HEK293T (cell line): Measurements from ENCODE around the gene PPP2CA.

Experiments
- CTCF ChIA-PET: fragments of 350-600 bp; formaldehyde crosslinking; extraction: SDS; loops from one replicate; lab custom pipeline; 2021; ENCODE audit warnings: antibody characterized with exemption, inconsistent platforms; lab: Yijun Ruan, JAX
- POLR2A ChIA-PET: fragments of 350-600 bp; formaldehyde crosslinking; extraction: SDS; loops from one replicate; lab custom pipeline; 2020; ENCODE audit warnings: antibody characterized with exemption, inconsistent platforms; lab: Yijun Ruan, JAX
- DNase-seq: peaks from one replicate; pipeline ENCODE4 v3.0.0; 2012; ENCODE audit warnings: mixed read lengths; ENCODE audit errors: extremely low spot score
- ARNT ChIP-seq: fragments of 450-650 bp; IDR thresholded peaks from 2 replicates; pipeline ENCODE4 v1.6.1; 2017; ENCODE audit warnings: mild to moderate bottlenecking
- BHLHE40 ChIP-seq: fragments of 450-650 bp; IDR thresholded peaks from 2 replicates; pipeline ENCODE4 v1.6.1; 2016; ENCODE audit warnings: mild to moderate bottlenecking, moderate library complexity, borderline replicate concordance
- CTBP1 ChIP-seq: fragments of 450-650 bp; IDR thresholded peaks from 2 replicates; pipeline ENCODE4 v1.6.1; 2016; ENCODE audit warnings: borderline replicate concordance
- ELF4 ChIP-seq: fragments of 450-650 bp; IDR thresholded peaks from 2 replicates; pipeline ENCODE4 v1.6.1; 2017; ENCODE audit warnings: antibody characterized with exemption
- FOXA1 ChIP-seq: fragments of 450-650 bp; IDR thresholded peaks from 2 replicates; pipeline ENCODE4 v1.6.1; 2016; ENCODE audit warnings: mild to moderate bottlenecking
- FOXK2 ChIP-seq: fragments of 450-650 bp; IDR thresholded peaks from 2 replicates; pipeline ENCODE4 v1.6.1; 2016; ENCODE audit warnings: mild to moderate bottlenecking
- FOXM1 ChIP-seq: fragments of 450-650 bp; IDR thresholded peaks from 2 replicates; pipeline ENCODE4 v1.6.1; 2017; ENCODE audit warnings: mild to moderate bottlenecking, borderline replicate concordance
- HDGF ChIP-seq: fragments of 450-650 bp; IDR thresholded peaks from 2 replicates; pipeline ENCODE4 v1.6.1; 2017; ENCODE audit warnings: antibody characterized with exemption, borderline replicate concordance
- L3MBTL2 ChIP-seq: fragments of 450-650 bp; conservative IDR thresholded peaks from 2 replicates; pipeline ENCODE4 v1.6.1; 2016; ENCODE audit warnings: mild to moderate bottlenecking
- LEF1 ChIP-seq: fragments of 450-650 bp; IDR thresholded peaks from 2 replicates; pipeline ENCODE4 v1.6.1; 2017; ENCODE audit warnings: mild to moderate bottlenecking, borderline replicate concordance
- NFRKB ChIP-seq: fragments of 450-650 bp; IDR thresholded peaks from 2 replicates; pipeline ENCODE4 v1.6.1; 2016; ENCODE audit warnings: mild to moderate bottlenecking, moderate library complexity
- SP1 ChIP-seq: fragments of 450-650 bp; IDR thresholded peaks from 2 replicates; pipeline ENCODE4 v1.6.1; 2017
- SUZ12 ChIP-seq: fragments of 450-650 bp; IDR thresholded peaks from 2 replicates; pipeline ENCODE4 v1.6.1; 2016; ENCODE audit warnings: mild to moderate bottlenecking
- TARDBP ChIP-seq: fragments of 450-650 bp; IDR thresholded peaks from 2 replicates; pipeline ENCODE4 v1.6.1; 2016
- ZNF384 ChIP-seq: fragments of 450-650 bp; IDR thresholded peaks from 2 replicates; pipeline ENCODE4 v1.6.1; 2016
- TF ChIP-seq, protein P1 (sequence below): fragments of 450-650 bp; IDR thresholded peaks from 2 replicates; pipeline ENCODE4 v1.6.1; 2016

Gene PPP2CA

DNA sequence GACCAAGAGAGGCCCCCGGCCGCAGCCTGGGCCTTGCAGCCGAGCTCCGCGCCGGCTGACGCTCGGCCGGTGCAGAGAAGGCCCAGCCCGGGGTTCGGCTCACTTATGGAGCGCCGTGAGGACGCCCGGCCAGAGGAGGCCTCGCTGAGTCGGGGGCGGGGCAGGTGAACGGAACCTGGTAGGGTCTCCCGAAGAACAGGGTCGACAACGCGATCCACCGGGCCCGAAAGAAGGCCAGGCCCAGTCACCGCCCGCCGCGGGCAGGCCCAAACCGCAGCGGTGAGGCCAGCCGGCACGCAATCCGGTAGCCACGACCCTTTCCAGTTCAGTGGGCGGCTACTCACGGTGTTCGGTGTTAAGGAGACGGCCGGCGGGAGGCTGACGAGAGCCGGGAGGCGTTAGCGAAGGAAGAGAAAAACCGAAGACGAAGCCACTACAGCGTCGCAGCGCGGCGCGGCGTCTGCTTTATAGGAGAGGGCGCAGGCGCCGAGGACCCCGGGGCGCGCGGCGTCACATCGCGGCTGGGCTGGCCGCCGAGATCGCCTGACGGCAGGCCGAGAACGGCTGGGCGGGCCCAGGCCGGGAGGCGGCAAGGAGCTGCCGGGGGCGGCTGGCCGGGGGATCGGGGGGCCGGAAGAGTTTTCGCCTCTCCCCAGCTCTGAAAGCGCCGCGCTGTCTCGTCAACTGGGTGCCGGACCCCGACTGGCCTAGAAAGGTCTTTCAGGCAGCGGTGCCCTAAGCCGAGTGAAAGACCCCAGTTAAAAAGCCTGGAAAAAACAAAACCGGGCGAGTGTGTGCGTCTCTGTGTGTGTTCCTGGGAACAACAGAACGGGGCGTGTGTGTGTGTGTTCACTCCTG, 49.1 kb downstream of the PPP2CA start, which contains the start of gene SKP1:
SKP1 (minus strand) TSS at position 440 of the 858 bp plus-strand sequence. CDS start 2,928 bp downstream, outside the sequence.
- DNase-seq = peak; percentile 79
- ChIA-PET POLR2A (interaction anchor here (0.6 to 2.6 kb wide), 22 partner anchors 9 to 193 kb away, joined by 3 to 11 read pairs (median 3); partner anchors contain the start of gene PPP2CA), CTCF (interaction anchor here (0.6 to 1.9 kb wide), 2 partner anchors 137 to 1007 kb away, joined by 4 to 6 read pairs; no protein-coding TSS in a partner anchor)
- TF ChIP-seq, protein P1, sequence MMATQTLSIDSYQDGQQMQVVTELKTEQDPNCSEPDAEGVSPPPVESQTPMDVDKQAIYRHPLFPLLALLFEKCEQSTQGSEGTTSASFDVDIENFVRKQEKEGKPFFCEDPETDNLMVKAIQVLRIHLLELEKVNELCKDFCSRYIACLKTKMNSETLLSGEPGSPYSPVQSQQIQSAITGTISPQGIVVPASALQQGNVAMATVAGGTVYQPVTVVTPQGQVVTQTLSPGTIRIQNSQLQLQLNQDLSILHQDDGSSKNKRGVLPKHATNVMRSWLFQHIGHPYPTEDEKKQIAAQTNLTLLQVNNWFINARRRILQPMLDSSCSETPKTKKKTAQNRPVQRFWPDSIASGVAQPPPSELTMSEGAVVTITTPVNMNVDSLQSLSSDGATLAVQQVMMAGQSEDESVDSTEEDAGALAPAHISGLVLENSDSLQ = no peak
- TF ChIP-seq SP1 (no peak), FOXM1 (no peak), LEF1 (no peak), ELF4 (peak; percentile 68; the same call in 1 of the 2 replicates)

DNA sequence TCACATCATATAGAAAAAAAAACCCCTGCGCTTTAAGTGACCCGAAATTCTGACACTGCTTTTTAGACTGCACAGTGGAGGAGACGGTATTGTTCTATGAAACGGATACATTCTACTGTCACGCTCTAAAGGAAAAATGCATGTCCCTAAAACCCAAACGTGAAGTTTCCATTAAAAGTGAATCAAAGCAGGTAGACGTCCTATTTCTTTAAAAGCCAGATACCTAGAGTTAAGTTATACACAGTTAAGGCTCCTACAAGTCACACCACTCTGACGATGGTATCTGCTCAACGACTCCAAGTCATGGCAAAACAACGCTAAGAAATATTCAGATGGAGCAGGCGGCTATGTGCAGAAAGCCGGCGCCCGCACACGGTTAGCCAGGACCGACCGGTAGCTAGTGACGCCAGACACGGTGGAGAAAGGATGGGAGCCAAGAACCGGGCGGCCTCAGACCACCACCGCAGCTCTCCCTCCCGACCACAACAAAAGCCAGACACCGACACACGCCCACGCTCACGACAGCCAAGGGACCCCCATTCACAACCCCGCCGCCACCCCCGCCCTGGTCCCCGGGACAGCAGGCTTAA, 49.9 kb downstream of the PPP2CA start:
- ChIA-PET CTCF (interaction anchor here (1.9 kb wide), 2 partner anchors 137 kb away, joined by 3 to 6 read pairs; no protein-coding TSS in a partner anchor), POLR2A (interaction anchor here (0.6 to 2.6 kb wide), 12 partner anchors 8 to 115 kb away, joined by 3 to 9 read pairs (median 3); partner anchors contain the start of gene PPP2CA)
- TF ChIP-seq ARNT (no peak), SUZ12 (no peak), NFRKB (no peak), SP1 (no peak), ELF4 (no peak), TARDBP (no peak), FOXA1 (no peak), BHLHE40 (no peak), ZNF384 (no peak)
- TF ChIP-seq, protein P1 = no peak
- peak; percentile 9 for DNase-seq

DNA sequence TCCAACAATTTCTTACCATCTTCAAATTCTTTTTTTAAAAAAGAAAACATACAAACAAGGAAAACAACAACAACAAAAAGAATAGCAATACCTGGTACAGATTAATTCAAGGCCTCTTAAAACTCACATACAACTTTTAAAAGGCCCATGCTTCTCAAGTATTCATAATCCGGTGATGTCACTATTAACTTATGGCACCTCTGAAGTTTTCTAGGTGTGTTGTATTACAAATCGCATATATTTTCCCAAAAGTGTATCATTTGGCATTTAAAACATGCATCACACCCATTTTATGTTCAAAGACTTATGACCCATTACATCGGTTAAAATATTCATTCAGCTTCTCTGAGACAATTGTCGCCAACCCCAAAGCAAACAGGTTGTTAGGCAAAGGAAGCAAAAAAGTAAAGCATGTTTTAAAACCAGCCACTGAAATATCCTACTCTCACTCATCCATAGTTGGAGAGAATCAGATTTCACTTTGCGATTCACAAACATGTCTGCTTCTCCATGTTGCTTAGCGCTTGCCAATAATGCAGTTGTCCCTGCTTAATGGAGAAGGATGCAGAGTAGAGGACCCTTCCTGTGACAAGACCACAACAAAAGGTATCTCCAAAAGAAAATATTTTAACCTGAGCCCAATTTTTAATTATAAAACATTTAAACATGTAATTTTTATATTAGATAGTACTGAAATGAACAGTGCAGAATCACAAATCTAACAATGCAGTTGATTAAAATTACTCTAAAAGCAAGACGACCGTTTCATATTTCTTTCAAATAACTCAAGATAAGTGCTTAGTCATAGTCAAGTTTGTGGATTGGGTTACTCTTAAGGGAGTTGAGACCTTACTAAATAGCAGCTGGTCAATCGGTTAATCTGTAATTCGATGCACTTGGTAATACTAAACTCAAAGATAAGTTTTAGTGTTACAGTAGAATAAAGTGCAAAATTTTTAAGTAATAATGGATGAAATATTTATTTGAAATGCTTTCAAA, 50.7 kb downstream of the PPP2CA start:
- DNase-seq = peak; percentile 12
- CTCF ChIA-PET = interaction anchor here (1.9 kb wide), 1 partner anchor 136 kb away, joined by 3 read pairs; no protein-coding TSS in a partner anchor
- TF ChIP-seq NFRKB (no peak), L3MBTL2 (no peak), LEF1 (no peak)
- TF ChIP-seq, protein P1 = no peak
- POLR2A ChIA-PET = interaction anchor here (0.8 to 2.6 kb wide), 4 partner anchors 17 to 116 kb away, joined by 3 to 9 read pairs (median 5); partner anchors contain the start of gene PPP2CA

DNA sequence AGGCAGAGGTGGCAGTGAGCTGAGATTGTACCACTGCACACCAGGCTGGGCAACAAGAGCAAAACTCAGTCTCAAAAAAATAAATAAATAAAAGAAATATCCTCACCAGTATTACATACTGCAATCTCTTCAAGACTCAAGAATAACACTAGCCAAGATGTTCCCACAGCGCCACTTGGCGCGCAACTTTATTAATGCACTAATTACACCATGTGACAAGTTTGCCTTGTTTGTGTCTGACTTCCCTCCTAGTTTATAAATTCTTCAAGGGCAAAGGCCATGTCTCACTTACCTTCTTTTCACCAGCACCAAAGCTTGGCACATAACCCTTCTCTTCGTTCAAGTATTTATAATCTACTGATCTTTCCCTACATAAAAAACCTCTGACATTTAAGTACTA, 53.9 kb downstream of the PPP2CA start:
- DNase-seq = no peak

DNA sequence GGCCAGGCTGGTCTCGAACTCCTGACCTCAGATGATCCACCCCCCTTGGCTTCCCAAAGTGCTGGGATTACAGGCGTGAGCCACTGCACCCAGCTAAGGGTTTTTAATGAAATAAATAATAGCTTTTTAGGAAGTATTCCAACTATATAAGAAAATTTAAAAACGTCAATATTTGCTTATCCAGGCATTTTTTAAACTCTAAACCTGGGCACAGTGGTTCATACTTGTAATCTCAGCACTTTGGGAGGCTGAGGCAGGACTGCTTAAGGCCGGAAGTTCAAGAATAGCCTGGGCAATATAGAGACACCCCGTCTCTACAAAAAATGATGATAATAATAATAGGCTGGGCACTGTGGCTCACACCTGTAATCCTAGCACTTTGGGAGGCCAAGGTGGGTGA, 63.3 kb downstream of the PPP2CA start:
- ChIA-PET CTCF (no interaction called here), POLR2A (no interaction called here)
- DNase-seq = no peak
- TF ChIP-seq ELF4 = no peak
- TF ChIP-seq ARNT = no peak
- no peak for TF ChIP-seq LEF1
- TF ChIP-seq, protein P1 = no peak
- TF ChIP-seq HDGF = no peak
- no peak for TF ChIP-seq CTBP1
- TF ChIP-seq L3MBTL2 = no peak
- TF ChIP-seq TARDBP = no peak
- no peak for TF ChIP-seq FOXK2
- TF ChIP-seq SUZ12 = no peak
- TF ChIP-seq BHLHE40 = no peak
- TF ChIP-seq SP1 = no peak
- no peak for TF ChIP-seq NFRKB

More for the DNA sequence above, 53.9 kb downstream of the PPP2CA start:
- POLR2A ChIA-PET = no interaction called here
- TF ChIP-seq ZNF384 = no peak
- TF ChIP-seq SP1 = no peak
- no peak for TF ChIP-seq FOXA1
- no peak for TF ChIP-seq TARDBP
- no peak for TF ChIP-seq BHLHE40
- TF ChIP-seq ARNT = no peak
- no peak for TF ChIP-seq ELF4
- TF ChIP-seq FOXK2 = no peak
- TF ChIP-seq LEF1 = no peak
- CTCF ChIA-PET = interaction anchor here (1.7 kb wide), 1 partner anchor 132 kb away, joined by 4 read pairs; no protein-coding TSS in a partner anchor
